ENCODE results near the gene PDHB. TPM values are rescaled to one million over a fixed set of nuclear protein-coding genes. Genes with fewer than 3 reads are reported as not detected.

PDHB gene
- total and polyA plus RNA-seq, 4 donors: 47.8 to 92.1 (median 60.6) TPM

- peaks cover 14 to 56% (median 45%) of the 10 kb centered on the region in 4 donors for H3K36me3 ChIP-seq (ENCODE audit: control insufficient read depth in 4 of 4, insufficient read depth in 3 of 4, low read depth in 1 of 4, low read length in 3 of 4)
- H3K27ac ChIP-seq (ENCODE audit: low read depth in 1 of 2, low read length in 2 of 2): no peak overlapping the region
- H3K27me3 ChIP-seq (ENCODE audit: control insufficient read depth in 4 of 4, insufficient read depth in 4 of 4, low read length in 3 of 4): no peaks in the 10 kb centered on the region
These were observed 9.0 kb downstream of the PDHB start for GRCh38 chr3:58424613-58425012.

More at GRCh38 chr3:58424613-58425012, 9.0 kb downstream of the PDHB start:
- 72% methylated on average over 8 of the region's 8 CpGs for WGBS
- H3K9ac ChIP-seq (ENCODE audit: low read depth in 1 of 2, low read length in 2 of 2): no peak overlapping the region
- no peak for TF ChIP-seq CTCF (IDR thresholded peaks at IDR 0.05; ENCODE audit: low read depth, low read length, missing input control)
- TF ChIP-seq NR2F2 (IDR thresholded peaks at IDR 0.05): no peak
- TF ChIP-seq JUND (IDR thresholded peaks at IDR 0.05): no peak
- TF ChIP-seq RXRA (IDR thresholded peaks at IDR 0.05): no peak
- TF ChIP-seq EGR1 (IDR thresholded peaks at IDR 0.05; ENCODE audit: low read depth in 2 of 2): no peak
- no peak for TF ChIP-seq REST (IDR thresholded peaks at IDR 0.05)
- no peak for TF ChIP-seq RAD21 (IDR thresholded peaks at IDR 0.05)
- no peak for TF ChIP-seq YY1 (IDR thresholded peaks at IDR 0.05)
- TF ChIP-seq ZBTB33 (IDR thresholded peaks at IDR 0.05): no peak
- TF ChIP-seq TAF1 (conservative IDR thresholded peaks at IDR 0.05): no peak
- no peak for TF ChIP-seq FOXA2 (IDR thresholded peaks at IDR 0.05)
- no peak for TF ChIP-seq MAX (IDR thresholded peaks at IDR 0.05)
- TF ChIP-seq FOXA1 (IDR thresholded peaks at IDR 0.05): no peak
- no peak for TF ChIP-seq HNF4G (IDR thresholded peaks at IDR 0.05)
- no peak overlapping the region for H3K4me3 ChIP-seq (ENCODE audit: low read depth in 1 of 3, low read length in 3 of 3)
- H3K4me1 ChIP-seq (ENCODE audit: control insufficient read depth in 4 of 4, insufficient read depth in 4 of 4, low read length in 3 of 4): no peaks in the 10 kb centered on the region
- H3K9me3 ChIP-seq (ENCODE audit: control insufficient read depth in 4 of 4, low read length in 3 of 4): no peaks in the 10 kb centered on the region
- DNase-seq (ENCODE audit: low spot score): no peak

All from liver (tissue), 9 donors.